ENCODE measurements around the gene HAPLN2. TPM values are rescaled to one million over a fixed set of nuclear protein-coding genes. Genes with fewer than 3 reads are reported as not detected.

HAPLN2 gene
- total RNA-seq, 2 experiments from 2014 or later = not detected

DNA sequence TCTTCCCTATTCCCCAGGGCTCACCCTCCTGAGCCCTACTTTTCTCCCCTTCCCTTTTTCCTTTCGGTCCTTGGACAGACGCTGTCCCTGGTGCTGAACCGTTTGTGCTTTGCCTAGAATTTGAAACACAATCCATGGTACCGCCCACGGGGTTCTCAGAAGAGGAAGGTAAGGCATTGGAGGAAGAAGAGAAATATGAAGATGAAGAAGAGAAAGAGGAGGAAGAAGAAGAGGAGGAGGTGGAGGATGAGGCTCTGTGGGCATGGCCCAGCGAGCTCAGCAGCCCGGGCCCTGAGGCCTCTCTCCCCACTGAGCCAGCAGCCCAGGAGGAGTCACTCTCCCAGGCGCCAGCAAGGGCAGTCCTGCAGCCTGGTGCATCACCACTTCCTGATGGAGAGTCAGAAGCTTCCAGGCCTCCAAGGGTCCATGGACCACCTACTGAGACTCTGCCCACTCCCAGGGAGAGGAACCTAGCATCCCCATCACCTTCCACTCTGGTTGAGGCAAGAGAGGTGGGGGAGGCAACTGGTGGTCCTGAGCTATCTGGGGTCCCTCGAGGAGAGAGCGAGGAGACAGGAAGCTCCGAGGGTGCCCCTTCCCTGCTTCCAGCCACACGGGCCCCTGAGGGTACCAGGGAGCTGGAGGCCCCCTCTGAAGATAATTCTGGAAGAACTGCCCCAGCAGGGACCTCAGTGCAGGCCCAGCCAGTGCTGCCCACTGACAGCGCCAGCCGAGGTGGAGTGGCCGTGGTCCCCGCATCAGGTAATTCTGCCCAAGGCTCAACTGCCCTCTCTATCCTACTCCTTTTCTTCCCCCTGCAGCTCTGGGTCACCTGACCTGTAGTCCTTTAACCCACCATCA lies 33.1 kb downstream of the HAPLN2 start:
- H3K27ac Mint-ChIP-seq = no peak overlapping the region
- peak; percentile 38 for DNase-seq
- POLR2A ChIA-PET = interaction anchor here (1.3 kb wide), 2 partner anchors 8 to 9 kb away, joined by 3 read pairs; no protein-coding TSS in a partner anchor
- H3K4me3 Mint-ChIP-seq = no peak overlapping the region
- no peaks in the 10 kb centered on the region for H3K9me3 Mint-ChIP-seq
- H3K36me3 Mint-ChIP-seq (ENCODE audit: low read depth) = no peaks in the 10 kb centered on the region
- CTCF ChIA-PET = interaction anchor here (1.0 to 1.6 kb wide), 3 partner anchors 9 to 28 kb away, joined by 3 to 7 read pairs (median 3); no protein-coding TSS in a partner anchor
- peaks cover 10% of the 10 kb centered on the region for H3K4me1 Mint-ChIP-seq
- peaks cover 75% of the 10 kb centered on the region for H3K27me3 Mint-ChIP-seq

DNA sequence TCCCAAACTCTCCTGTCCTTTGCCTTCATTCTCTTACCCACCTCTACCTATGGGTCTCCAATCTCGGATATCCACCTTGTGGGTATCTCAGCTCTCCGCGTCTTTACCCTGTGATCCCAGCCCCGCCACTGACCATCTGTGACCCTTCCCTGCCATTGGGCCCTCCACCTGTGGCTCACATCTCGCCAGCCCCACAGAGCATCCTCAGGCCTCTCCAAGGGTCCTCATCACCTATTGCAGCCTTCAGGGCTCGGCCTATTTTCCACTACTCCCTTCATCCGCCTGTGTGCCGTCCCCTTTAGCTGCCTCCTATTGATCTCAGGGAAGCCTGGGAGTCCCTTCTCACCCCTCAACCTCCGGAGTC lies 33.8 kb downstream of the HAPLN2 start:
- H3K9me3 Mint-ChIP-seq = no peaks in the 10 kb centered on the region
- no peak overlapping the region for H3K27ac Mint-ChIP-seq
- no peaks in the 10 kb centered on the region for H3K36me3 Mint-ChIP-seq (ENCODE audit: low read depth)
- H3K4me3 Mint-ChIP-seq = no peak overlapping the region
- peaks cover 16% of the 10 kb centered on the region for H3K4me1 Mint-ChIP-seq
- CTCF ChIA-PET = interaction anchor here (1.0 to 1.6 kb wide), 3 partner anchors 8 to 29 kb away, joined by 3 to 7 read pairs (median 3); no protein-coding TSS in a partner anchor
- no peak for DNase-seq
- H3K27me3 Mint-ChIP-seq = peaks cover 74% of the 10 kb centered on the region
- POLR2A ChIA-PET = interaction anchor here (1.3 kb wide), 1 partner anchor 9 kb away, joined by 3 read pairs; no protein-coding TSS in a partner anchor

DNA sequence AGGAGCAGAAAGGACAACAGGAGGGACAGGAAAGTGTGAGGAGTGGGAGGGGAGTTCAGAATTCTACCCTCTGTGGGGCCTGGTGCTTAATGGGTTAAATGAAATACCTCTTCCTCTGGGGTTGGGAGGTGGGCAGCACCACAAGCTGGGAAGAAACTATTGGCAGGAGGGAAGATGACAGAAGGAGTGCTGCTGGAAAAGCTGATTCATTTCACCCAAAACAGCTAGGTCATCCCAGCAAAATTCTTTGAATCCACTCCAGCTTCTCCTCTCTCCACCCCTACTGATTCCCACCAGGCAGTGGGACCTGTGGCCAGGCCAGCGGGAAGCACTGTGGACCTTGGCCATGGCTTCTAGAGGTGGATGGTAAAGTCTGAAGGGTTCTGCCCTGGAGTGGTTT lies 35.5 kb downstream of the HAPLN2 start:
- ChIA-PET CTCF (interaction anchor here (8.6 to 8.7 kb wide), 2 partner anchors 25 to 29 kb away, joined by 139 to 275 read pairs; partner anchors contain the start of genes HAPLN2 and NES), POLR2A (interaction anchor here (1.3 kb wide), 1 partner anchor 11 kb away, joined by 4 read pairs; no protein-coding TSS in a partner anchor)
- Mint-ChIP-seq H3K36me3 (ENCODE audit: low read depth) (no peaks in the 10 kb centered on the region), H3K27ac (no peak overlapping the region), H3K27me3 (peaks cover 63% of the 10 kb centered on the region), H3K4me1 (peaks cover 34% of the 10 kb centered on the region), H3K4me3 (no peak overlapping the region), H3K9me3 (no peaks in the 10 kb centered on the region)
- no peak for DNase-seq

DNA sequence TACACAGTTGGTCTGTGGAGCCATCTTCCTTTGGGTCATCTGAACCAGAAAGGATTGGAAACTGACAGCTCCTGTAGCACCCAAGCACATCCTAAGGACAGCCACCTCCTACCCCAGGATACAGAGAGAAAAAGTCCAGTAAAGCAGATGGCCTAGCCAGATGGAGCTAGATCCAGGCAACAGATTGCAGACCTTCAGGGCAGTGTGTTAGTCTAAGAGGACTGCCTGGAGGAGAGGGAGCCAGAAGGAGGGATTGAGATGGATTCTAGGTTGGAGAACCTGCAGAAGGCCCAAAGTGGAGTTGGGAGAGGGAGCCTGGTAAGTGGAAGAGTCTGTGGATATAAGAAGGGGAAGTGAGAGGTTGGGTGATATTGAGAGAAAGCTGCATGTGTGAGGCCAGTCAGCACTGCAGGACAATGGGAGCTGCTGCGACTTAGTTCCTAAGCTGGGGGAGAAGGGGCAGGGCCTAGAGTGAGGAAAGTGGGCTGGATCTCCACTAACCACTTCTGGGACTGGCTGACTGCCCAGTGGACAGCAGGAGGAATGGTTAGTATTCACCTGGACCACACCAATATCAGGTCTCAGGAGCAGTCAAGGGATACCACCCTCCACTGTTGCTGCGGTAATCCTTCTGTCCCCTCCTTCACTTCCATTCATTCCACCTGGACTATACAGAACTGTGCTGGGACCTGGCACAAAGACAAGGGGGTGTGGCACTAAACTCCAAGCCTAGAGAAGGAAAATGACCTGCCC lies 36.1 kb downstream of the HAPLN2 start:
- Mint-ChIP-seq H3K27ac (no peak overlapping the region), H3K27me3 (peaks cover 59% of the 10 kb centered on the region), H3K9me3 (no peaks in the 10 kb centered on the region), H3K4me3 (no peak overlapping the region), H3K36me3 (ENCODE audit: low read depth) (peaks cover 2% of the 10 kb centered on the region), H3K4me1 (peaks cover 39% of the 10 kb centered on the region)
- CTCF ChIA-PET = interaction anchor here (1.7 to 8.7 kb wide), 3 partner anchors 9 to 30 kb away, joined by 4 to 275 read pairs (median 139); partner anchors contain the start of genes HAPLN2 and NES
- POLR2A ChIA-PET = interaction anchor here (0.8 to 1.3 kb wide), 2 partner anchors 11 to 28 kb away, joined by 3 to 4 read pairs; no protein-coding TSS in a partner anchor
- no peak for DNase-seq

DNA sequence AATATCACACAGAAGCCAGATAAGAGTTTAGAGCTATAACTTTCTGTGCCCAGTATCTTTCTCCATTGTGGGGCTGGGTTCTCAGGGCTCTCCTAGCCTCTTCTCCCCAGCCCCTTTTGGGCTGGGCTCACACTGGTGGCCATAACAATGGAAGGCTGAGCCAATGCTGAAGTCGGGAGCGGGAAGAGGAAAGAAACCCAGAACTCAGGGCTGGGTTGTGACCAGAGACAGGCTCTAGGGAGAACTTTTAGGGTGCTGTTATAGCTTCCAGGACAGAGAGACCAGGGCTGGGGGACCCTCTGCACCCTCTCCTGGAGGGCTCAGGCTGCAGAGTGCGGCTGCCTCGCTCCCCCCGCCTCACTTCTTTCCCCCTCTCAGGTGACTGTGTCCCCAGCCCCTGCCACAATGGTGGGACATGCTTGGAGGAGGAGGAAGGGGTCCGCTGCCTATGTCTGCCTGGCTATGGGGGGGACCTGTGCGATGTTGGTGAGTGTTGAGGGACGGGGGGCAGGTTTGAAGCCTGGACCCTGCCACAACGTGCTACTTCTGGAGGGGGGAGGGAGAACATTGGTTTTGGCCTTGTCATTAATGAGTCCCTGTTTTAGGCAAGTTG lies 36.8 kb downstream of the HAPLN2 start:
- Mint-ChIP-seq H3K4me3 (no peak overlapping the region), H3K27me3 (peaks cover 55% of the 10 kb centered on the region), H3K36me3 (ENCODE audit: low read depth) (peaks cover 3% of the 10 kb centered on the region), H3K4me1 (peaks cover 44% of the 10 kb centered on the region), H3K27ac (no peak overlapping the region), H3K9me3 (no peaks in the 10 kb centered on the region)
- ChIA-PET POLR2A (interaction anchor here (0.8 to 1.3 kb wide), 2 partner anchors 12 to 28 kb away, joined by 3 to 4 read pairs; no protein-coding TSS in a partner anchor), CTCF (interaction anchor here (0.7 to 8.7 kb wide), 4 partner anchors 8 to 30 kb away, joined by 3 to 275 read pairs (median 72); partner anchors contain the start of genes HAPLN2 and NES)
- DNase-seq = no peak

DNA sequence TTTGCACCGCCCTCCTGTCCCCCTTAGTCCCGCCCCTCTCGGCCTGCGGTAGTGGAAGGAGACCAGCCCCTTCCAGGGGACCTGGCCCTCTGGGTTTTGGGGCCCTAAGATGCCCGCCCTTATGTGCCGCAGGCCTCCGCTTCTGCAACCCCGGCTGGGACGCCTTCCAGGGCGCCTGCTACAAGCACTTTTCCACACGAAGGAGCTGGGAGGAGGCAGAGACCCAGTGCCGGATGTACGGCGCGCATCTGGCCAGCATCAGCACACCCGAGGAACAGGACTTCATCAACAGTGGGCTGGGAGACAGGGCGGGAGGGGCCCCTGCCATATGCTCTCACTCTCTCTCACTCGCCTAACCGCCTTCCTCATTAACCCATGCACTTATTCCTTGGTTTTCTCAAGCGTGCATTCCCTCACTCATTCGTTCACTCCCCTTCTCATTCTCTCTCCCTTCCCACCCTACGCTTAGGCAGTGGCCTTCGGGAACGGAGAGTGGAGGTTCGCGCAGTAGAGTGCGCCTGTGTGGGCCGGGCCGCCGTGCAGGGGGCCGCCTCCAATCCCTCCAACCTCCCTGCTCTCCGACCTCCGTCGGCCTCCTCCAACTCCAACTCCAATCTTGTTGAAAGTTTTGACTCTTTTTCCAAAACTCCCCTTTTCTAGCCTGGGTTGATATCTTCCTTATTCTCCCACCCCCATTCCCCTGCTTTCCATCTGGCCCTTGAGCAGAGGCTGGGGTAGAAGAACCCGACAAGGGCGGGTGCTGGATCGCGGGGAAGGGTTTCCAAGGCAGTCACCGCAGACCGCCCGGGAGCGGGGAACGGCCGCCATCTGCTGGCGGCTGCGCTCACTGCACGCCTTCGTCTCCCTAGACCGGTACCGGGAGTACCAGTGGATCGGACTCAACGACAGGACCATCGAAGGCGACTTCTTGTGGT lies 37.9 kb downstream of the HAPLN2 start:
- Mint-ChIP-seq H3K9me3 (no peaks in the 10 kb centered on the region), H3K36me3 (ENCODE audit: low read depth) (peaks cover 3% of the 10 kb centered on the region), H3K4me1 (peaks cover 54% of the 10 kb centered on the region), H3K27ac (no peak overlapping the region), H3K27me3 (peaks cover 50% of the 10 kb centered on the region), H3K4me3 (peak overlapping the region; percentile 27)
- CTCF ChIA-PET = interaction anchor here (0.9 to 8.7 kb wide), 11 partner anchors 8 to 273 kb away, joined by 3 to 275 read pairs (median 4); partner anchors contain the start of genes BCAN, HAPLN2, ISG20L2 and METTL25B
- POLR2A ChIA-PET = no interaction called here
- DNase-seq = peak; percentile 75

DNA sequence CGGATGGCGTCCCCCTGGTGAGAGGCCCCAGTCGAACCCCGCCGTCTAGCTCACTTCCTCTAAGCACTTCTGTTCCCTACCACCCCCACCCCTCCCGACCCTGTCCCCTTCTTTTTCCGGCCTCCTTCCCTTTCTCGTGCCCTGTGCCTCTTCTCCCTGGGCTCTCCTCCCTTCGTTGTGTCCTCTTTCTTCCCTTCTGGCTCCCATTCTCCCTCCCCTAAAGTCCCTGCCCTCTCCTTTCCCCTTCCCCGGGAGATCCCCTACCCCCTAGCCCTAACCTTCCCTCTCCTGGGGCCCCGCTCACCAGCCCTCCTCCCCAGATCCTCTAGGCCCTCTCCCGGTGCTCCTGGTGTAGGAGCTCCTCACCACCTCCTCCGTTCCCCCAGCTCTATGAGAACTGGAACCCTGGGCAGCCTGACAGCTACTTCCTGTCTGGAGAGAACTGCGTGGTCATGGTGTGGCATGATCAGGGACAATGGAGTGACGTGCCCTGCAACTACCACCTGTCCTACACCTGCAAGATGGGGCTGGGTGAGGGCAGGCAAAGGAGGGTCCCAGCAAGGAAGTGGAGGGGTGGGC lies 38.6 kb downstream of the HAPLN2 start:
- DNase-seq = no peak
- H3K4me3 Mint-ChIP-seq = no peak overlapping the region
- POLR2A ChIA-PET = no interaction called here
- H3K36me3 Mint-ChIP-seq (ENCODE audit: low read depth) = peaks cover 3% of the 10 kb centered on the region
- H3K9me3 Mint-ChIP-seq = no peaks in the 10 kb centered on the region
- CTCF ChIA-PET = interaction anchor here (0.9 to 8.7 kb wide), 10 partner anchors 8 to 274 kb away, joined by 3 to 275 read pairs (median 10); partner anchors contain the start of genes BCAN, HAPLN2, ISG20L2 and METTL25B
- peaks cover 59% of the 10 kb centered on the region for H3K4me1 Mint-ChIP-seq
- H3K27ac Mint-ChIP-seq = peak overlapping the region; percentile 18
- peaks cover 48% of the 10 kb centered on the region for H3K27me3 Mint-ChIP-seq

DNA sequence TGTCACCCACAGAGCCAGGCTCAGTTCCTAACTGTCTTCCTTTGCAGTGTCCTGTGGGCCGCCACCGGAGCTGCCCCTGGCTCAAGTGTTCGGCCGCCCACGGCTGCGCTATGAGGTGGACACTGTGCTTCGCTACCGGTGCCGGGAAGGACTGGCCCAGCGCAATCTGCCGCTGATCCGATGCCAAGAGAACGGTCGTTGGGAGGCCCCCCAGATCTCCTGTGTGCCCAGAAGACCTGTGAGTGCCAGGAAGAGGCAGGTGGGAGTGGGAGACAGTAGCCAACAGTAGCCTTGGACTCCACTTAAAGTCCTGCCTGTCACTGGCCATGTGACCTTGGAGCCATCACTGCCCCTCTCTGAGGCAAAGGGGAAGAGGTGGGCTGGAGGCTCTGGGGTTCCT lies 39.3 kb downstream of the HAPLN2 start:
- no peaks in the 10 kb centered on the region for H3K9me3 Mint-ChIP-seq
- CTCF ChIA-PET = interaction anchor here (0.9 to 8.7 kb wide), 11 partner anchors 9 to 275 kb away, joined by 3 to 275 read pairs (median 4); partner anchors contain the start of genes BCAN, HAPLN2, ISG20L2 and METTL25B
- no peak for DNase-seq
- no peak overlapping the region for H3K4me3 Mint-ChIP-seq
- POLR2A ChIA-PET = no interaction called here
- H3K27me3 Mint-ChIP-seq = peaks cover 41% of the 10 kb centered on the region
- H3K36me3 Mint-ChIP-seq (ENCODE audit: low read depth) = peaks cover 3% of the 10 kb centered on the region
- H3K27ac Mint-ChIP-seq = no peak overlapping the region
- peaks cover 64% of the 10 kb centered on the region for H3K4me1 Mint-ChIP-seq

DNA sequence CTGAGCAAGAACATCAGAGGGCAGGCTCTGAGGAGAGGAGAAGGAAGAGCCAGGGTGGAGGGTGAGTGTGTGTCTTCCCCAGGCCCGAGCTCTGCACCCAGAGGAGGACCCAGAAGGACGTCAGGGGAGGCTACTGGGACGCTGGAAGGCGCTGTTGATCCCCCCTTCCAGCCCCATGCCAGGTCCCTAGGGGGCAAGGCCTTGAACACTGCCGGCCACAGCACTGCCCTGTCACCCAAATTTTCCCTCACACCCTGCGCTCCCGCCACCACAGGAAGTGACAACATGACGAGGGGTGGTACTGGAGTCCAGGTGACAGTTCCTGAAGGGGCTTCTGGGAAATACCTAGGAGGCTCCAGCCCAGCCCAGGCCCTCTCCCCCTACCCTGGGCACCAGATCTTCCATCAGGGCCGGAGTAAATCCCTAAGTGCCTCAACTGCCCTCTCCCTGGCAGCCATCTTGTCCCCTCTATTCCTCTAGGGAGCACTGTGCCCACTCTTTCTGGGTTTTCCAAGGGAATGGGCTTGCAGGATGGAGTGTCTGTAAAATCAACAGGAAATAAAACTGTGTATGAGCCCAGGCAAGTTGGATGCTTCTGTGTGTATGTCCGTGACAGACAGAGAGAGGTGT lies 39.8 kb downstream of the HAPLN2 start:
- H3K27ac Mint-ChIP-seq = peak overlapping the region; percentile 86
- peaks cover 37% of the 10 kb centered on the region for H3K27me3 Mint-ChIP-seq
- DNase-seq = no peak
- H3K36me3 Mint-ChIP-seq (ENCODE audit: low read depth) = peaks cover 3% of the 10 kb centered on the region
- H3K9me3 Mint-ChIP-seq = no peaks in the 10 kb centered on the region
- H3K4me3 Mint-ChIP-seq = peak overlapping the region; percentile 83
- POLR2A ChIA-PET = interaction anchor here (0.6 kb wide), 1 partner anchor 11 kb away, joined by 3 read pairs; no protein-coding TSS in a partner anchor
- H3K4me1 Mint-ChIP-seq = peaks cover 65% of the 10 kb centered on the region
- CTCF ChIA-PET = interaction anchor here (0.7 to 8.7 kb wide), 16 partner anchors 10 to 269 kb away, joined by 3 to 275 read pairs (median 5); partner anchors contain the start of genes HAPLN2, ISG20L2, METTL25B and NES

DNA sequence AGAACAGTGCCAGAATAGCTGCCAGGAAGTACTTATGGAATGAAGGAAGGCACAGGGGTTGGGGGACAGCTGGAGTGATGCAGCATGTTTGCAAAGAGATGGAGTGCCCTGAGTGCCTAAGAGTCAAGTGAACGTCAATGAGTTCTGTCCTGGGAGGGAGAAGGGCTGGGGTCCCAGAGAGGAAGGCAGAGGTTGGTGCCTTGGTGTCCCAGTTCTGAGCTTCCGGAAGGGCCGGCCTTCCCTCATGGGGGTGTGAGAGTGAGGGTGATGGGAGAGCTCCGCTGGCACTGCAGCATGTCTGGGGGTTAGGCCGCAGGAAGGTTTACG lies 40.4 kb downstream of the HAPLN2 start:
- H3K4me1 Mint-ChIP-seq = peaks cover 67% of the 10 kb centered on the region
- no peak for DNase-seq

More for the DNA sequence above, 40.4 kb downstream of the HAPLN2 start:
- Mint-ChIP-seq H3K27ac (peak overlapping the region; percentile 86), H3K36me3 (ENCODE audit: low read depth) (peaks cover 3% of the 10 kb centered on the region), H3K4me3 (peak overlapping the region; percentile 83), H3K27me3 (peaks cover 32% of the 10 kb centered on the region), H3K9me3 (no peaks in the 10 kb centered on the region)
- CTCF ChIA-PET = interaction anchor here (0.7 to 8.7 kb wide), 16 partner anchors 10 to 268 kb away, joined by 3 to 275 read pairs (median 5); partner anchors contain the start of genes HAPLN2, ISG20L2, METTL25B and NES
- POLR2A ChIA-PET = interaction anchor here (0.6 to 2.6 kb wide), 2 partner anchors 11 to 69 kb away, joined by 3 to 17 read pairs; partner anchors contain the start of genes ISG20L2 and METTL25B
